ENCODE results near the gene RBPJL. TPM values are rescaled to one million over a fixed set of nuclear protein-coding genes. Genes with fewer than 3 reads are reported as not detected.

RBPJL gene
- total RNA-seq, 1 experiment from 2014 or later: not detected

DNA sequence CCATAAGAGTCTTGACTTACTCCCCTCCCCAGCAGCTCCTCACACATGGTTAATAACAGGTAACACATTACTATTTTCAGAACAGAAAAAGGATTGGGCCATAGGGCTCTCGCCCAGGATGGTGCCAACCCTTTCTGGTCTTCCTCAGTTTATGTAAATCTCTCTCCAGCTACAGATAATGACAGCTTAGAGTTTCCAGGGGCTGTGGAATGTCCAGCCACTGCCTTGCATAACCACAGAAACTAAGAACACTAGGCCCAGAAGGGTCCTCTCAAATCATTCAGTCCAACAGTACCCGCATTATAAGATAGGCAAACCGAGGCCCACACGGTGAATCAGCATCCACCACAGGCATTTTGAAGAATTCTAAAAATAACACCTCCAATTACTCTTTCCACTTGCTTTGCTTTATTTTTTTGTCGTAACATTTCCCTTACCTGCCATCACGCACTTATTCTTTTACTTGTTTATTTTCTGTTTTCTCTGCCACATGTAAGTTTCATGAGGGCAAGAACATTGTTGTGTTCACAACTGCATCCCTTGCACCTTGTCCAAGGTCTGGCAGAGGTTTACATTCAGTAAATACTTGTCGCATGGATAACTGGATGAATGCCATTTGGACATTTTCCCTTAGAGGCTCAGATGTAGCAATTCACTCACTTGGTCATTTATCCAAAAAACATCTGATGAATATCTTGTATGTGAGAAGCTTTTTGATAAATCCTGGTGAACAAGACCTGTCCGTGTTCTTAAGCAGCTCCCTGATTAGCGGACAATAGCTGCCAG, 48.0 kb downstream of the RBPJL start:
- H3K4me3 ChIP-seq: no peak overlapping the region

DNA sequence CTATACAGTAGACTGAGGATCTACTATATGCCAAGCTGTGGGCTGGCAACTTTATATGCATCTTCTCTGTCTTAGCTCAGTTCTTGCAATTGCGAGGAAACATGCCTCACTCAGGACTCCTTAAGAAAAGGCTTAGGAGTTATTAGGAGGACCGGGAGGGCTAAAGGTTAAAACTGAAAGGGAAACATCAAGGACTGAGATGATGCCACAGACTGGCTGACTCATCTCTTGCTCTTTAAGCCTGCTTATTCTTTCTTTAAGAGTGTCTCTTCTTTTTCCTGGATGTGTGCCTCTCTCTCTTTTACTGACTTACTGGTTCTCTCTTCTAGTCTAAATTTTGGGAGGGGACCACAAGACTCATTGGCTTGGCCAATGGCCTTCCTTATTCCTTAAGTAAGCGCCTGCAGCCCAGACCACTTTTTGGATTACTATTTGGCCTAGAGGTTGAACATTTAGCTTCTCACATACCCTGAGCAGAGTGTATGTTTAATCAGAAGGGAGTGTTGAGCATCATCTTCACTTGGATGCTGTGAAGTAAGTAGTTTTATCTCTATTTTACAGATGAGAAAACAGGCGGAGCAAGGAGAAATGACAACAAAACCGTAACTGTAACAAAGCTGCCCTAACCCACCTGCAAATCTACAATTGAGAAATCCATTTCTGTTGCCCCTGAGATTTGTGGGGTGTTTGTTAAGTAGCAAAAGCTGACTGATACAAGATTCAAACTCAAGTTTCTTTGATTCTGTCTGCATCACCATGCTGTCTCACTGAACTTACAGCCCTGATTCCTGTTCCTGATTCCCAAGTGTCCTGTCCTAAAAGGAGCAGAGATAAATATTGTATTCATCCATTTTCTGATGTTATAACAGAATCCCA, 48.8 kb downstream of the RBPJL start:
- H3K4me1 ChIP-seq (replicated peaks; ENCODE audit: insufficient read depth): peaks cover 56% of the 10 kb centered on the region
- H3K79me2 ChIP-seq (ENCODE audit: low read depth): no peaks in the 10 kb centered on the region
- H3K27ac ChIP-seq: no peak overlapping the region
- H3F3A ChIP-seq (ENCODE audit: insufficient read depth, low read depth): peaks cover 44% of the 10 kb centered on the region
- H3K4me2 ChIP-seq: peak overlapping the region; percentile 49
- H3K27me3 ChIP-seq (ENCODE audit: insufficient read depth, low read depth): no peaks in the 10 kb centered on the region
- intact Hi-C loops (cut with micrococcal nuclease; ENCODE audit: unreplicated experiment): no loop called here
- H3K4me3 ChIP-seq: no peak overlapping the region
- TF ChIP-seq EZH2 (IDR thresholded peaks at IDR 0.05; ENCODE audit: low read depth) (no peak), CTCF (conservative IDR thresholded peaks at IDR 0.05) (no peak)
- peak in 1 of 2 experiments; percentile 64 for DNase-seq
- no peaks in the 10 kb centered on the region for H3K9me2 ChIP-seq (ENCODE audit: insufficient read depth)
- no TSS peak for BruUV-seq (replicated peaks)
- ChIA-PET CTCF (no interaction called here), POLR2A (ENCODE audit: unreplicated experiment) (interaction anchor here (0.6 kb wide), 1 partner anchor 8 kb away, joined by 13 read pairs; no protein-coding TSS in a partner anchor)
- no peaks in the 10 kb centered on the region for H3K36me3 ChIP-seq (ENCODE audit: low read depth)
- no peaks in the 10 kb centered on the region for H4K20me1 ChIP-seq (ENCODE audit: insufficient read depth)
- no peak overlapping the region for H2AFZ ChIP-seq
- no peaks in the 10 kb centered on the region for H3K9me3 ChIP-seq (ENCODE audit: insufficient read depth, low read depth)

More for the DNA sequence above, 48.0 kb downstream of the RBPJL start:
- peaks cover 52% of the 10 kb centered on the region for H3F3A ChIP-seq (ENCODE audit: insufficient read depth, low read depth)
- H4K20me1 ChIP-seq (ENCODE audit: insufficient read depth): no peaks in the 10 kb centered on the region
- H3K36me3 ChIP-seq (ENCODE audit: low read depth): no peaks in the 10 kb centered on the region
- H2AFZ ChIP-seq: no peak overlapping the region
- peak overlapping the region; percentile 49 for H3K4me2 ChIP-seq
- H3K9me2 ChIP-seq (ENCODE audit: insufficient read depth): no peaks in the 10 kb centered on the region
- intact Hi-C loops (cut with micrococcal nuclease; ENCODE audit: unreplicated experiment): no loop called here
- TF ChIP-seq CTCF (conservative IDR thresholded peaks at IDR 0.05) (no peak), EZH2 (IDR thresholded peaks at IDR 0.05; ENCODE audit: low read depth) (no peak)
- H3K79me2 ChIP-seq (ENCODE audit: low read depth): no peaks in the 10 kb centered on the region
- ChIA-PET CTCF (no interaction called here), POLR2A (ENCODE audit: unreplicated experiment) (interaction anchor here (0.5 to 0.7 kb wide), 2 partner anchors 203 to 416 kb away, joined by 3 to 6 read pairs; no protein-coding TSS in a partner anchor)
- H3K4me1 ChIP-seq (replicated peaks; ENCODE audit: insufficient read depth): peaks cover 49% of the 10 kb centered on the region
- H3K27me3 ChIP-seq (ENCODE audit: insufficient read depth, low read depth): no peaks in the 10 kb centered on the region
- no TSS peak for BruUV-seq (replicated peaks)
- H3K9me3 ChIP-seq (ENCODE audit: insufficient read depth, low read depth): no peaks in the 10 kb centered on the region
- no peak for DNase-seq
- no peak overlapping the region for H3K27ac ChIP-seq

- peaks cover 56% of the 10 kb centered on the region for H3K4me1 ChIP-seq (replicated peaks; ENCODE audit: insufficient read depth)
- H3K4me2 ChIP-seq: peak overlapping the region; percentile 56
- POLR2A ChIA-PET (ENCODE audit: unreplicated experiment): interaction anchor here (0.6 to 0.7 kb wide), 2 partner anchors 65 to 292 kb away, joined by 3 to 6 read pairs; no protein-coding TSS in a partner anchor
Observed at GRCh38 chr20:45358282-45359068, 51.8 kb downstream of the RBPJL start.

More at GRCh38 chr20:45358282-45359068, 51.8 kb downstream of the RBPJL start:
- H3K9me3 ChIP-seq (ENCODE audit: insufficient read depth, low read depth): no peaks in the 10 kb centered on the region
- H4K20me1 ChIP-seq (ENCODE audit: insufficient read depth): no peaks in the 10 kb centered on the region
- H3K36me3 ChIP-seq (ENCODE audit: low read depth): no peaks in the 10 kb centered on the region
- CTCF ChIA-PET: no interaction called here
- intact Hi-C loops (cut with micrococcal nuclease; ENCODE audit: unreplicated experiment): no loop called here
- H2AFZ ChIP-seq: no peak overlapping the region
- no peak for TF ChIP-seq EZH2 (IDR thresholded peaks at IDR 0.05; ENCODE audit: low read depth)
- no peak for TF ChIP-seq CTCF (conservative IDR thresholded peaks at IDR 0.05)
- H3K27me3 ChIP-seq (ENCODE audit: insufficient read depth, low read depth): no peaks in the 10 kb centered on the region
- H3K27ac ChIP-seq: 0 out of 2 replicates have a peak overlapping the region, but pooled peaks have one; percentile 21
- peaks cover 39% of the 10 kb centered on the region for H3F3A ChIP-seq (ENCODE audit: insufficient read depth, low read depth)
- H3K9me2 ChIP-seq (ENCODE audit: insufficient read depth): no peaks in the 10 kb centered on the region
- no peak overlapping the region for H3K4me3 ChIP-seq
- DNase-seq: no peak
- H3K79me2 ChIP-seq (ENCODE audit: low read depth): peaks cover 2% of the 10 kb centered on the region
- no TSS peak for BruUV-seq (replicated peaks)
